HG03457 (cell line): ENCODE measurements around the gene TCF7L2.

ENCODE experiments used
- ATAC-seq: cut with Tn5 transposase; IDR thresholded peaks from one replicate; pipeline ENCODE4 v1.9.1; 2021; ENCODE audit warnings: moderate number of reproducible peaks; ENCODE audit not compliant: unreplicated experiment

TCF7L2 gene

DNA sequence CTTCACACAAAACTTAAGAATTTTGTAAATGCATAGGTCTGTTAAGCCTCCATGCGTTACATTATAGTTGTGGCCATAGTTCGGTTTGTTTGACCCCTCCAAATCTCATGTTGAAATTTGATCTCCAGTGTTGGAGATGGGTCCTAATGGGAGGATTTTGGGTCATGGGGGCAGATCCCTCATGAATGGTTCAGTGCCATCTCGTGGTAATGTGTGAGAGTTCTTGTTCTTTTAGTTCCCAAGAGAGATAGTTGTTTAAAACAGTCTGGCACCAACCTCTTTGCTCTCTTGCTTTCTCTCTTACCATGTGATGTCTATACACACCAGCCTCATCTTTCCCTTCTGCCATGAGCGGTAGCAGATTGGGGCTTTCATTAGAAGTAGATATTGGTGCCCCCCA lies 264.3 kb downstream of the TCF7L2 start:
- ATAC-seq: no peak

DNA sequence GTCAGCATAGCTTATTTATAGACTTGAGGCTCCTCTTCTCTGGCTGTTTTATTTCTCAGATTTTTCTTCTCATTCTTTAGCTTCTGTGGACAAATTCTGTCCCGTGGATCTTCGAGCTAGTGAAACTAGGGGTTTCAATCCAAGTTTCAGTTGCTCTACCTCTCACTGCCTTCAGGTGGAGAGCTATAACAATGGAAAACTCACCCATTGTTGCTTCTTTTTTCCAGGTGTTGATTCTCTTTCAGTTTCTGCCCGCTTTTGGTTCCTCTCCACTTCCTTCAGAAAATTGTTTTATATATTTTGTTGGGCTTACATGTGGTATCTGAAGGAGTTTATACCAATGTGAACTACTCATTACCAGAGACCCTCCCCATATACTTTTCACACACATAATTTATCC lies 266.1 kb downstream of the TCF7L2 start:
- no peak for ATAC-seq
